ENCODE measurements around the gene GNAT1.

GRCh38 chr3:50161320-50161719, 30.1 kb upstream of the GNAT1 start:
- TF ChIP-seq EZH2 (IDR thresholded peaks at IDR 0.05; ENCODE audit: insufficient read depth, poor library complexity, severe bottlenecking) (no peak), EZH2phosphoT487 (IDR thresholded peaks at IDR 0.05; ENCODE audit: insufficient read depth, low read depth) (no peak)
